Panc1 (cell line): Measurements from ENCODE around the gene LUZP2.

Experiments
- POLR2AphosphoS5 ChIP-seq: IDR thresholded peaks from 2 replicates; pipeline ENCODE4 v1.6.1; 2012; ENCODE audit warnings: mild to moderate bottlenecking, low read depth, low read length, moderate library complexity
- SIN3A ChIP-seq: IDR thresholded peaks from 2 replicates; pipeline ENCODE4 v1.6.1; 2012; ENCODE audit warnings: low read depth, mild to moderate bottlenecking, low read length, moderate library complexity, borderline replicate concordance; ENCODE audit not compliant: insufficient read depth
- TCF7L2 ChIP-seq: IDR thresholded peaks from 2 replicates; pipeline ENCODE4 v1.6.1; 2011; ENCODE audit warnings: mild to moderate bottlenecking, low read depth, low read length, inconsistent platforms
- TF ChIP-seq, protein P1 (sequence below): fragments of 450-650 bp; IDR thresholded peaks from 2 replicates; pipeline ENCODE4 v1.5.1; 2017; ENCODE audit warnings: mild to moderate bottlenecking
- TF ChIP-seq, protein P2 (sequence below), 2 experiments: IDR thresholded peaks; 2 replicates each; pipeline ENCODE4 v1.6.1; 2011 to 2012; ENCODE audit warnings: low read depth in 2 of 2, control low read depth in 1 of 2, low read length in 1 of 2, mild to moderate bottlenecking in 1 of 2, moderate library complexity in 1 of 2; ENCODE audit not compliant: insufficient read depth in 1 of 2

DNA sequence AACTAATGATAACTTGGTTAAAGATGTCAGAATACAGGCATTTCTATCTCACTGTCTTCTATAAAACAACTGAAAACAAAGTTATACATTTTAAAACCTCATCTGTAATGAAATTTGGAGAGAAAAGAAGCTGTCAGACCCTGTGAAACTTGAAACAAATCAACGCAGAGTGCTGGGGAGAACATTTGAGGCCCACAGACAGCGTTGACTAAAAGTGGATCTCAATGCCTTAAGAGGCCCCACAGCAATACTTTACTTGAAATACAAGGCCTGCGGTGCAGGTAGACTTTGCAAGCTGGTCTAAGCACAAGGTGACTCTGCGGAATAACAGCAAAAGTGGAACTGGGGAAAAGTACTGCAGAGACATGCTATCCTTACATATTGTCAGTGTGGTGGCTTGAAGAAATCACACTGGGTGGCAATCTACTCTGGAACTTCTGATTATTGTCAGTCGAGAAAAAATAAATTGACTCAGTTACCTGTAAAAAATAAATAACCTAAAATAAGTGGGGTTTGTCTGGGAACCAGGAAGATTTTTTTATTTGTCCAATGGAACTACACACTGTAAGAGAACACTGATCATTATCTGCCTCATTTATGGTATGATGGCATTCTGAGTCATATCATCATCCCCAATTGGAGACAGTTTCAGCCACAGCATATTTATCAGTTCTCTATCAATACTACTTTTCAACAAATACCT lies 138.9 kb downstream of the LUZP2 start:
- TF ChIP-seq TCF7L2 (no peak), POLR2AphosphoS5 (no peak), SIN3A (no peak)
- TF ChIP-seq, protein P1, sequence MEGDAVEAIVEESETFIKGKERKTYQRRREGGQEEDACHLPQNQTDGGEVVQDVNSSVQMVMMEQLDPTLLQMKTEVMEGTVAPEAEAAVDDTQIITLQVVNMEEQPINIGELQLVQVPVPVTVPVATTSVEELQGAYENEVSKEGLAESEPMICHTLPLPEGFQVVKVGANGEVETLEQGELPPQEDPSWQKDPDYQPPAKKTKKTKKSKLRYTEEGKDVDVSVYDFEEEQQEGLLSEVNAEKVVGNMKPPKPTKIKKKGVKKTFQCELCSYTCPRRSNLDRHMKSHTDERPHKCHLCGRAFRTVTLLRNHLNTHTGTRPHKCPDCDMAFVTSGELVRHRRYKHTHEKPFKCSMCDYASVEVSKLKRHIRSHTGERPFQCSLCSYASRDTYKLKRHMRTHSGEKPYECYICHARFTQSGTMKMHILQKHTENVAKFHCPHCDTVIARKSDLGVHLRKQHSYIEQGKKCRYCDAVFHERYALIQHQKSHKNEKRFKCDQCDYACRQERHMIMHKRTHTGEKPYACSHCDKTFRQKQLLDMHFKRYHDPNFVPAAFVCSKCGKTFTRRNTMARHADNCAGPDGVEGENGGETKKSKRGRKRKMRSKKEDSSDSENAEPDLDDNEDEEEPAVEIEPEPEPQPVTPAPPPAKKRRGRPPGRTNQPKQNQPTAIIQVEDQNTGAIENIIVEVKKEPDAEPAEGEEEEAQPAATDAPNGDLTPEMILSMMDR: no peak
- TF ChIP-seq, protein P2, sequence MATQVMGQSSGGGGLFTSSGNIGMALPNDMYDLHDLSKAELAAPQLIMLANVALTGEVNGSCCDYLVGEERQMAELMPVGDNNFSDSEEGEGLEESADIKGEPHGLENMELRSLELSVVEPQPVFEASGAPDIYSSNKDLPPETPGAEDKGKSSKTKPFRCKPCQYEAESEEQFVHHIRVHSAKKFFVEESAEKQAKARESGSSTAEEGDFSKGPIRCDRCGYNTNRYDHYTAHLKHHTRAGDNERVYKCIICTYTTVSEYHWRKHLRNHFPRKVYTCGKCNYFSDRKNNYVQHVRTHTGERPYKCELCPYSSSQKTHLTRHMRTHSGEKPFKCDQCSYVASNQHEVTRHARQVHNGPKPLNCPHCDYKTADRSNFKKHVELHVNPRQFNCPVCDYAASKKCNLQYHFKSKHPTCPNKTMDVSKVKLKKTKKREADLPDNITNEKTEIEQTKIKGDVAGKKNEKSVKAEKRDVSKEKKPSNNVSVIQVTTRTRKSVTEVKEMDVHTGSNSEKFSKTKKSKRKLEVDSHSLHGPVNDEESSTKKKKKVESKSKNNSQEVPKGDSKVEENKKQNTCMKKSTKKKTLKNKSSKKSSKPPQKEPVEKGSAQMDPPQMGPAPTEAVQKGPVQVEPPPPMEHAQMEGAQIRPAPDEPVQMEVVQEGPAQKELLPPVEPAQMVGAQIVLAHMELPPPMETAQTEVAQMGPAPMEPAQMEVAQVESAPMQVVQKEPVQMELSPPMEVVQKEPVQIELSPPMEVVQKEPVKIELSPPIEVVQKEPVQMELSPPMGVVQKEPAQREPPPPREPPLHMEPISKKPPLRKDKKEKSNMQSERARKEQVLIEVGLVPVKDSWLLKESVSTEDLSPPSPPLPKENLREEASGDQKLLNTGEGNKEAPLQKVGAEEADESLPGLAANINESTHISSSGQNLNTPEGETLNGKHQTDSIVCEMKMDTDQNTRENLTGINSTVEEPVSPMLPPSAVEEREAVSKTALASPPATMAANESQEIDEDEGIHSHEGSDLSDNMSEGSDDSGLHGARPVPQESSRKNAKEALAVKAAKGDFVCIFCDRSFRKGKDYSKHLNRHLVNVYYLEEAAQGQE (IDR thresholded peaks at IDR 0.05; ENCODE audit: insufficient read depth in 1 of 2, low read depth in 2 of 2, low read length in 1 of 2): no peak
